ENCODE measurements around the gene PTPRN2. TPM values are rescaled to one million over a fixed set of nuclear protein-coding genes. Genes with fewer than 3 reads are reported as not detected.

PTPRN2 gene
- total RNA-seq, 1 donor: 0.09 TPM

- DNase-seq (ENCODE audit: low read depth): no peak
- H3K4me3 ChIP-seq (ENCODE audit: low read depth, low read length): no peak overlapping the region
- no peak for TF ChIP-seq CTCF (IDR thresholded peaks at IDR 0.05; ENCODE audit: insufficient read depth, low read length)
Observed at GRCh38 chr7:157627646-157628045, 960.0 kb downstream of the PTPRN2 start.

GRCh38 chr7:157627033-157627432 lies 960.6 kb downstream of the PTPRN2 start:
- no peak for DNase-seq (ENCODE audit: low read depth)
- no peak for TF ChIP-seq CTCF (IDR thresholded peaks at IDR 0.05; ENCODE audit: insufficient read depth, low read length)
- no peak overlapping the region for H3K4me3 ChIP-seq (ENCODE audit: low read depth, low read length)

GRCh38 chr7:157625973-157626742 lies 961.5 kb downstream of the PTPRN2 start:
- TF ChIP-seq CTCF (IDR thresholded peaks at IDR 0.05; ENCODE audit: insufficient read depth, low read length): no peak
- DNase-seq (ENCODE audit: low read depth): no peak
- no peak overlapping the region for H3K4me3 ChIP-seq (ENCODE audit: low read depth, low read length)

- H3K4me3 ChIP-seq (ENCODE audit: low read depth, low read length): no peak overlapping the region
- no peak for DNase-seq (ENCODE audit: low read depth)
- TF ChIP-seq CTCF (IDR thresholded peaks at IDR 0.05; ENCODE audit: insufficient read depth, low read length): no peak
Observed at GRCh38 chr7:157623556-157623955, 964.1 kb downstream of the PTPRN2 start.

- no peak for DNase-seq (ENCODE audit: low read depth)
- no peak for TF ChIP-seq CTCF (IDR thresholded peaks at IDR 0.05; ENCODE audit: insufficient read depth, low read length)
- no peak overlapping the region for H3K4me3 ChIP-seq (ENCODE audit: low read depth, low read length)
Observed at GRCh38 chr7:157622408-157623205, 965.0 kb downstream of the PTPRN2 start.

- DNase-seq (ENCODE audit: low read depth): no peak
- TF ChIP-seq CTCF (IDR thresholded peaks at IDR 0.05; ENCODE audit: insufficient read depth, low read length): no peak
- H3K4me3 ChIP-seq (ENCODE audit: low read depth, low read length): no peak overlapping the region
Observed at GRCh38 chr7:157622000-157622399, 965.6 kb downstream of the PTPRN2 start.

Measured in fibroblast of the aortic adventitia (primary cell).